Measurements from ENCODE around the gene MPLKIP.
"Not testable (repeated sequence)": the region's sequence is repeated elsewhere in the genome, so short reads cannot be mapped to it uniquely, and the experiment has no call there.

GRCh38 chr7:40118201-40118600 lies 16.2 kb downstream of the MPLKIP start:
- TF ChIP-seq POLR2AphosphoS5, POLR2A (IDR thresholded peaks at IDR 0.05): not testable (repeated sequence)
